Gastroesophageal sphincter (tissue), 4 donors: Measurements from ENCODE around the gene POC1A. TPM values are rescaled to one million over a fixed set of nuclear protein-coding genes. Genes with fewer than 3 reads are reported as not detected.

Experiments used
- ATAC-seq: fragments of 150-250 bp; one replicate; pipeline ENCODE4 v1.9.1; 2016; ENCODE audit warnings: mild to moderate bottlenecking, moderate library complexity
- H3K27ac ChIP-seq, 4 donors: fragments of 200-600 bp; sonication (generic) in 3 of 4; 1 replicate in 3 of 4; 2 replicates in 1 of 4; pipeline ENCODE4 v1.5.1; 2016 to 2019
- H3K27me3 ChIP-seq: fragments of 200-600 bp; sonication (generic); one replicate; pipeline ENCODE4 v1.5.1; 2019
- H3K36me3 ChIP-seq, 2 donors: fragments of 200-600 bp; sonication (generic); one replicate each; pipeline ENCODE4 v1.5.1; 2019; ENCODE audit warnings: control low read depth in 1 of 2
- H3K4me1 ChIP-seq, 3 donors: fragments of 200-600 bp; sonication (generic); 1 replicate in 2 of 3; 2 replicates in 1 of 3; pipeline ENCODE4 v1.5.1; 2016 to 2019; ENCODE audit warnings: control low read depth in 2 of 3
- H3K4me3 ChIP-seq, 2 donors: fragments of 200-600 bp; sonication (generic); one replicate each; pipeline ENCODE4 v1.5.1; 2019; ENCODE audit warnings: mild to moderate bottlenecking in 1 of 2, moderate library complexity in 1 of 2
- H3K9me3 ChIP-seq, 3 donors: fragments of 200-600 bp; sonication (generic); one replicate each; pipeline ENCODE4 v1.5.1; 2017 to 2019; ENCODE audit warnings: control low read depth in 2 of 3
- EP300 ChIP-seq: sonication (generic); formaldehyde crosslinking; IDR thresholded peaks from one replicate; pipeline ENCODE4 v1.6.1; 2017; ENCODE audit warnings: antibody characterized with exemption, mild to moderate bottlenecking
- POLR2A ChIP-seq, 2 donors: fragments of 450-650 bp; IDR thresholded peaks; one replicate each; pipeline ENCODE4 v1.6.1; 2017; ENCODE audit warnings: antibody characterized with exemption in 2 of 2, mild to moderate bottlenecking in 2 of 2, moderate library complexity in 1 of 2
- POLR2AphosphoS5 ChIP-seq: sonication (generic); formaldehyde crosslinking; IDR thresholded peaks from one replicate; pipeline ENCODE4 v1.6.1; 2017; ENCODE audit warnings: antibody characterized with exemption
- WGBS, 2 donors: methylation state at CpG; one replicate each; pipeline ENCODE4 v1.1.5; 2018; ENCODE audit warnings: low coverage in 1 of 2; 5-methylcytosine and 5-hydroxymethylcytosine counted together
- total RNA-seq, 4 donors: library from RNA; depleted of rRNA; stranded (reverse); fragments of >200 nt; gene quantifications; one replicate each; pipeline ENCODE4 v1.1.0, GENCODE V29; 2016
- TF ChIP-seq, protein P1 (sequence below), 4 experiments: fragments of 200-600 bp in 2 of 4; fragments of 450-650 bp in 2 of 4; sonication (generic) in 1 of 4; IDR thresholded peaks; one replicate each; pipeline ENCODE4 v1.5.1; 2017 to 2019; ENCODE audit warnings: antibody characterized with exemption in 4 of 4, mild to moderate bottlenecking in 2 of 4, moderate library complexity in 2 of 4

POC1A gene
- total RNA-seq, 4 donors from 2014 or later, result 0.73 to 1.7 (median 0.93) TPM

DNA sequence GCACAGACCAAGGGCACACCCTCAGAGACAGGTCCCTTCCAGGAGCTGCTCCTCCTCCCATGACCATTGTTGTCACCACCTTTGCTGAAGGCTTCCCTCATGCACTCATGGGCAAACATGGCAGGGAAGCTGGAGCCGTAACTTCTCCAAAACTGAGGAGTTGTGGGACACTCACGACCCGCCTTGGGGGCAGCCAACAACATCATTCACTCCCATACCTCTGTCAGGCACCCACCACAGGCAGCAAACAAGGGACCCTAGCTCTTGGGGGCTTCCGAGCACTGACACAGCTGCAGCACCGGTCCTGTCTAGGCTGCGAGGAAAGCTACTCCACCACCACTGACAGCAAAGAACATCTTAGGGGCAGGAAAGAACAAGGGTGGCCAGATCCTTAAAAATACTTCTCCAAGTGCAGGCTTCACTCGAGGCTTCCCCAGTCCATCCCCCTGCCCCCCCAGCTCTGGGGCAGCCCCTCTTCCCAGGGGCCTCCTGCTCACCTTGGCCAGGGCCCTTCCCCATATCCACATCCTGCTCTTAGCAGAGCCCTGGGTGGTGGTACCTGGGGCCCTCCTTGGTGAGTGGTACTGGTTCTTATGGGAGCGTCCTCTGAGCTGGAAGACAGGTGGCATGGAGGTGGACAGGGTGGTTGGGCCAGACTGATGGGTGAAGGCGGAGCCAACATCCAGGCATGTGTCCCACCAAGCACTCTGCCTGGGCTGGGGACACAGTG, 69.8 kb downstream of the POC1A start:
- no CpG with 5 or more reads among the region's 9 CpGs for WGBS, 2 donors
- Histone ChIP-seq H3K9me3 (no peaks in the 10 kb centered on the region), H3K27ac (no peak overlapping the region), H3K27me3 (no peaks in the 10 kb centered on the region), H3K36me3 (no peaks in the 10 kb centered on the region), H3K4me1 (peaks cover 0 to 27% (median 9%) of the 10 kb centered on the region in 3 donors), H3K4me3 (no peak overlapping the region)
- no peak for ATAC-seq
- TF ChIP-seq EP300, result no peak
- TF ChIP-seq, protein P1, sequence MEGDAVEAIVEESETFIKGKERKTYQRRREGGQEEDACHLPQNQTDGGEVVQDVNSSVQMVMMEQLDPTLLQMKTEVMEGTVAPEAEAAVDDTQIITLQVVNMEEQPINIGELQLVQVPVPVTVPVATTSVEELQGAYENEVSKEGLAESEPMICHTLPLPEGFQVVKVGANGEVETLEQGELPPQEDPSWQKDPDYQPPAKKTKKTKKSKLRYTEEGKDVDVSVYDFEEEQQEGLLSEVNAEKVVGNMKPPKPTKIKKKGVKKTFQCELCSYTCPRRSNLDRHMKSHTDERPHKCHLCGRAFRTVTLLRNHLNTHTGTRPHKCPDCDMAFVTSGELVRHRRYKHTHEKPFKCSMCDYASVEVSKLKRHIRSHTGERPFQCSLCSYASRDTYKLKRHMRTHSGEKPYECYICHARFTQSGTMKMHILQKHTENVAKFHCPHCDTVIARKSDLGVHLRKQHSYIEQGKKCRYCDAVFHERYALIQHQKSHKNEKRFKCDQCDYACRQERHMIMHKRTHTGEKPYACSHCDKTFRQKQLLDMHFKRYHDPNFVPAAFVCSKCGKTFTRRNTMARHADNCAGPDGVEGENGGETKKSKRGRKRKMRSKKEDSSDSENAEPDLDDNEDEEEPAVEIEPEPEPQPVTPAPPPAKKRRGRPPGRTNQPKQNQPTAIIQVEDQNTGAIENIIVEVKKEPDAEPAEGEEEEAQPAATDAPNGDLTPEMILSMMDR (IDR thresholded peaks at IDR 0.05), result no peak
- no peak for TF ChIP-seq POLR2A (IDR thresholded peaks at IDR 0.05)
- no peak for TF ChIP-seq POLR2AphosphoS5

DNA sequence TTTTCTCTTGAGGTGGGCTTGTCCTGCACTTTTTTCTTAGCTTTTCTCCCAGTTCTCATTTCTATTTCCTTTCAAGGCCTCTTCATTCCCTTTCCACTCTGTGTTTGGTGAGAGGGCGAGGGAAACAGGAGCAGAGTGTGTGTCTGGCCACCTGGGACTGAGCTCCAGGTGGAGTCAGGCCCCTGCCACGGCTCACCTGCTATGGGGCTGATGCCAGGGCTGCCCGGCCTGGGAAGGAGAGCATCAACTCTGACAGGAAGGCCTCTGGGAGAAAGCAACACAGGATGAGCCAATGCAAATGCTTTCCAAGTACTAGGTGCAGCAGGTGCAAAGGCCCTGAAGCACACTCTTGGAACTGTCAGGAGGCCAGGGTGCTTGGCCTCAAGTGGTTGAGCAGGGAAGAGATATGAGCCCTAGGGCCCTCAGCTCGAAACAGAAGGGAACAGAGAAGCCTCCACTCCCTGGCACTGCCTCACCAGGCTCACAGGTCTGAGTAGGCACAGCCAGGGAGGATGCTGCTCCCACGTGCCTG, 70.6 kb downstream of the POC1A start:
- no peaks in the 10 kb centered on the region for H3K27me3 ChIP-seq
- TF ChIP-seq POLR2A (IDR thresholded peaks at IDR 0.05) (no peak), POLR2AphosphoS5 (no peak), EP300 (no peak)
- TF ChIP-seq, protein P1 (IDR thresholded peaks at IDR 0.05), result no peak
- no peak for ATAC-seq
- no peaks in the 10 kb centered on the region for H3K9me3 ChIP-seq
- H3K4me3 ChIP-seq, result no peak overlapping the region
- WGBS, 2 donors, result 80 to 90% methylated on average over 2 of the region's 5 CpGs
- H3K4me1 ChIP-seq, result peaks cover 0 to 20% (median 6%) of the 10 kb centered on the region in 3 donors
- no peaks in the 10 kb centered on the region for H3K36me3 ChIP-seq
- H3K27ac ChIP-seq, result no peak overlapping the region

DNA sequence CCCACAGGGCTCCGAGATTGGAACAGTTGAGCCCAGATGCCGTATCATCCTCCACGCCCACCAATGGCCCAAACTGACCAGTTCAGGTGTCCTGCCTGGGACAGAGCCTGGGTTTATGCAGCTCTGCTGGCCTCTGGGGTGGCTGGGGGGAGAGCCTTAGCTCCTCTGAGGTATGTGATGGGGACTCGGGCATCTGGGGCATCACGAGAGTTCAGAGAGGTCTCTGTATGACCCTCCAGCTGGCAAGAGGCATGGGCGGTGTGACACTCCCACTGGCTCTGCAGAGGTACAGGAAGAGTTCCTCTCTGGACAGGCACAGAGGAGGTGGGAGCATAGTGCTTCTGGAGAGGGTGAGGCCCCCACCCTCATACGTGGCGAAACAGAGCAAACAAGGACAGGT, 71.3 kb downstream of the POC1A start:
- H3K27me3 ChIP-seq, result no peaks in the 10 kb centered on the region
- ATAC-seq, result no peak
- peaks cover 0 to 16% (median 0%) of the 10 kb centered on the region in 3 donors for H3K4me1 ChIP-seq
- TF ChIP-seq, protein P1 (IDR thresholded peaks at IDR 0.05), result no peak
- no peak for TF ChIP-seq POLR2AphosphoS5
- no peak for TF ChIP-seq EP300
- TF ChIP-seq POLR2A (IDR thresholded peaks at IDR 0.05), result no peak
- no peaks in the 10 kb centered on the region for H3K9me3 ChIP-seq
- H3K4me3 ChIP-seq, result no peak overlapping the region
- WGBS, 2 donors, result 85% methylated on average over 5 of the region's 8 CpGs; no CpG with 5 or more reads in 1 of the 2 donors
- no peaks in the 10 kb centered on the region for H3K36me3 ChIP-seq
- H3K27ac ChIP-seq, result no peak overlapping the region

DNA sequence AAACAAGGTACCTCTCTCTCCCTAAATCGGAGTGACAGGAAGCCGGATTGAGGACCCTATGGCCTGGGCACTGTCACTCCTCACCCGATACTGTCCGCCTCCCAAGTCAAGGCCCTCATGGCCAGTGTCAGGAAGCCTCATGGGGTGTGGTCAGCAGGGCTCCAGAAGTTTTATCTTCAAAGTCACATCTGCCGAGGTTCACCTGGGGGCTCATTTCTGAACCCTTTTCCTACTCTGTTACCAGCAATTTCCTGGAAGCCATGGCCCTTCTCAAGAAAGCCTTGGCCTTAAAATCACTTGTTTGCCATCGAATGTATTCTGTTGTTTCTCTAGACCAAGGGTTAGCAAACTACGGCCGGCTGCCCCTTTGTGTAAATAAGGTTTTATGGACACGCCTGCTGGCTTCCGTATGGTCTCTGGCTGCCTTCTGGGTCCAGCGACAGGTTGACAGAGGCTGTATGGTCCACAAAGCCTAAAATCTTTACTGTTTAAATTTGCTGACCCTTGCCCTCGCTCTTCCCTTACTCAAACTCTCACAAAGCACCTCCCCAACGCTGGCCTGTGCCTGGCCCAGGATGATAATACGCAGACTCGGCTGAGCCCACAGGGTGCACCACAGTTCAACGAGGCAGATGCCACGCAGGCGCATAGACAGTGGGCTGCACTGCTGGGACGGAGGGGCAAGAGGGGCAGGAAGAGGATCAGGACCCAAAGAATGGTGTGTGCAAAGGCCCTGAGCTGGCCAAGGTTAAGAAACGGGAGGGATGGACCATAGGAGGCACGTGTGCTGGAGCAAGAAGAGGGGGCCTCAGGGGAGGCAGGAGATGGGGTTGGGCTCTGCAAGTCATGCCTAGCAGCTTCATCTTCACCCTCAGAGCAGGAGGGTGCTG, 73.1 kb downstream of the POC1A start:
- no peak for ATAC-seq
- WGBS, 2 donors, result 74 to 81% methylated on average over 3 to 5 of the region's 21 CpGs
- TF ChIP-seq, protein P1 (IDR thresholded peaks at IDR 0.05), result no peak
- no peak for TF ChIP-seq POLR2AphosphoS5
- no peak for TF ChIP-seq EP300
- TF ChIP-seq POLR2A (IDR thresholded peaks at IDR 0.05), result no peak
- H3K9me3 ChIP-seq, result no peaks in the 10 kb centered on the region
- no peak overlapping the region for H3K27ac ChIP-seq
- no peaks in the 10 kb centered on the region for H3K27me3 ChIP-seq
- H3K36me3 ChIP-seq, result no peaks in the 10 kb centered on the region
- H3K4me3 ChIP-seq, result no peak overlapping the region
- peaks cover 0 to 16% (median 0%) of the 10 kb centered on the region in 3 donors for H3K4me1 ChIP-seq
